Parathyroid adenoma (tissue), 2 donors: ENCODE measurements around the gene CTXN1.
A peak's percentile ranks its signal among the peaks of the same experiment; 100 is the strongest.

ENCODE experiments used
- H2AFZ ChIP-seq: fragments of 300-600 bp; sonication (generic); one replicate; pipeline ENCODE4 v1.7.0; 2017; ENCODE audit warnings: antibody characterized with exemption, mild to moderate bottlenecking
- H3K27ac ChIP-seq: fragments of 300-600 bp; sonication (generic); one replicate; pipeline ENCODE4 v1.7.0; 2017
- H3K27me3 ChIP-seq: fragments of 300-600 bp; sonication (generic); one replicate; pipeline ENCODE4 v1.7.0; 2017; ENCODE audit warnings: low read length; ENCODE audit not compliant: control insufficient read depth, insufficient read depth
- H3K36me3 ChIP-seq: fragments of 300-600 bp; sonication (generic); one replicate; pipeline ENCODE4 v1.7.0; 2017; ENCODE audit warnings: low read length; ENCODE audit not compliant: control insufficient read depth, insufficient read depth
- H3K4me1 ChIP-seq: fragments of 300-600 bp; sonication (generic); one replicate; pipeline ENCODE4 v1.7.0; 2017; ENCODE audit warnings: control low read depth
- H3K4me2 ChIP-seq: fragments of 300-600 bp; sonication (generic); one replicate; pipeline ENCODE4 v1.7.0; 2017; ENCODE audit warnings: low read length
- H3K4me3 ChIP-seq: fragments of 300-600 bp; sonication (generic); one replicate; pipeline ENCODE4 v1.7.0; 2017; ENCODE audit warnings: low read depth, low read length
- H3K79me2 ChIP-seq: fragments of 300-600 bp; sonication (generic); one replicate; pipeline ENCODE4 v1.7.0; 2017; ENCODE audit warnings: control low read depth
- H3K9ac ChIP-seq: fragments of 300-600 bp; sonication (generic); one replicate; pipeline ENCODE4 v1.7.0; 2017; ENCODE audit warnings: mild to moderate bottlenecking
- H3K9me3 ChIP-seq: fragments of 300-600 bp; sonication (generic); one replicate; pipeline ENCODE4 v1.7.0; 2017; ENCODE audit warnings: low read length; ENCODE audit not compliant: control insufficient read depth
- TF ChIP-seq, protein P1 (sequence below): fragments of 300-600 bp; sonication (generic); IDR thresholded peaks from one replicate; pipeline ENCODE4 v1.7.0; 2017; ENCODE audit warnings: antibody characterized with exemption, mild to moderate bottlenecking
- donor health status: primary hyperparathyroidism.

CTXN1 gene

DNA sequence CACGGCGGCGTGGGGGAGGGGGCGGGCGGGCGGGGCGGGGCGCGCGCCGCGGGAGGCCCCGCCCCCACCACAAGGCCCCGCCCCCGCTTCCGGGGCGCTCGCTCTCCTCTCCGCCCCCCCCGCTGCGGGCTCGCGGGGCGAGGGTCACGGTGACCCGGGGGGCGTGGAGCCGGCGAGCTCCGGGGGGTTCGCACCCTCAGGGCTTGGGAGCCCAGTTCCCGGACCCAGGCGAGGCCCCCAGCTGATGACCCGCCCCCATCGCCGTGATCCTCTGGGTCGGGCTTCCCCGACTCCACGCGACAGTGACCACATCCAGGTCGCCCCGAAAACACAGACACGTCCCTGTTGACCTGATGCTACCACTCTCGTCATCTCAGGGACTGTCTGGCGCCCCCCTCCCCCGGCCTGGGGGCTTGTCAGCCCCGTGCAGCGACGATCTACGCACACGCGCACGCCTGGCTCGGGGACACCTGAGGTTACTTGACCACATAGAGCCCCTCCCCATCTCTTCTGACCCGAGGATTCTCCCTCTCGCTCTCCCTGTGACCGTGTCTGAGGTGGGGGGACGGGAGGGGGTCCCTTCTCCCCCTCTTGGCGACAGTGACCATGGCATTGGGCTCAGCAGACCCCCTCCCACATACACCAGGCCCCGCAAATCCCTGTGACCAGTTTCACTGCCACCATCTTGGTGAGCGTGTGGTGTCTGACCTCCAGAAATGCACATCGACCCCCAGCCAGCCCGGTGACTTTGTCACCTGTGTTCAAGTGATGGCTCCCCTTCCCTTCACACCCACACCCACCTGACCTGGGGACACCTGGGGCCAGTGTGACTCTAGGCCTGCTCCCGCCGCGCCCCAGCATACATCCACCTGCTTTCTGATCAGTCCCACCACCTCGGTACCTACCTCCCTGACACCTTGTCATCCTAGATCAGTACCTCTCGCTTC lies 21.6 kb downstream of the CTXN1 start:
- Histone ChIP-seq H3K9ac (peak overlapping the region; percentile 57), H3K27me3 (no peaks in the 10 kb centered on the region), H3K4me2 (peak overlapping the region; percentile 99), H3K4me3 (peak overlapping the region; percentile 94), H3K4me1 (peaks cover 20% of the 10 kb centered on the region), H3K79me2 (peaks cover 37% of the 10 kb centered on the region), H3K36me3 (no peaks in the 10 kb centered on the region), H2AFZ (peak overlapping the region; percentile 76), H3K9me3 (no peaks in the 10 kb centered on the region), H3K27ac (peak overlapping the region; percentile 56)
- TF ChIP-seq, protein P1, sequence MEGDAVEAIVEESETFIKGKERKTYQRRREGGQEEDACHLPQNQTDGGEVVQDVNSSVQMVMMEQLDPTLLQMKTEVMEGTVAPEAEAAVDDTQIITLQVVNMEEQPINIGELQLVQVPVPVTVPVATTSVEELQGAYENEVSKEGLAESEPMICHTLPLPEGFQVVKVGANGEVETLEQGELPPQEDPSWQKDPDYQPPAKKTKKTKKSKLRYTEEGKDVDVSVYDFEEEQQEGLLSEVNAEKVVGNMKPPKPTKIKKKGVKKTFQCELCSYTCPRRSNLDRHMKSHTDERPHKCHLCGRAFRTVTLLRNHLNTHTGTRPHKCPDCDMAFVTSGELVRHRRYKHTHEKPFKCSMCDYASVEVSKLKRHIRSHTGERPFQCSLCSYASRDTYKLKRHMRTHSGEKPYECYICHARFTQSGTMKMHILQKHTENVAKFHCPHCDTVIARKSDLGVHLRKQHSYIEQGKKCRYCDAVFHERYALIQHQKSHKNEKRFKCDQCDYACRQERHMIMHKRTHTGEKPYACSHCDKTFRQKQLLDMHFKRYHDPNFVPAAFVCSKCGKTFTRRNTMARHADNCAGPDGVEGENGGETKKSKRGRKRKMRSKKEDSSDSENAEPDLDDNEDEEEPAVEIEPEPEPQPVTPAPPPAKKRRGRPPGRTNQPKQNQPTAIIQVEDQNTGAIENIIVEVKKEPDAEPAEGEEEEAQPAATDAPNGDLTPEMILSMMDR = no peak

DNA sequence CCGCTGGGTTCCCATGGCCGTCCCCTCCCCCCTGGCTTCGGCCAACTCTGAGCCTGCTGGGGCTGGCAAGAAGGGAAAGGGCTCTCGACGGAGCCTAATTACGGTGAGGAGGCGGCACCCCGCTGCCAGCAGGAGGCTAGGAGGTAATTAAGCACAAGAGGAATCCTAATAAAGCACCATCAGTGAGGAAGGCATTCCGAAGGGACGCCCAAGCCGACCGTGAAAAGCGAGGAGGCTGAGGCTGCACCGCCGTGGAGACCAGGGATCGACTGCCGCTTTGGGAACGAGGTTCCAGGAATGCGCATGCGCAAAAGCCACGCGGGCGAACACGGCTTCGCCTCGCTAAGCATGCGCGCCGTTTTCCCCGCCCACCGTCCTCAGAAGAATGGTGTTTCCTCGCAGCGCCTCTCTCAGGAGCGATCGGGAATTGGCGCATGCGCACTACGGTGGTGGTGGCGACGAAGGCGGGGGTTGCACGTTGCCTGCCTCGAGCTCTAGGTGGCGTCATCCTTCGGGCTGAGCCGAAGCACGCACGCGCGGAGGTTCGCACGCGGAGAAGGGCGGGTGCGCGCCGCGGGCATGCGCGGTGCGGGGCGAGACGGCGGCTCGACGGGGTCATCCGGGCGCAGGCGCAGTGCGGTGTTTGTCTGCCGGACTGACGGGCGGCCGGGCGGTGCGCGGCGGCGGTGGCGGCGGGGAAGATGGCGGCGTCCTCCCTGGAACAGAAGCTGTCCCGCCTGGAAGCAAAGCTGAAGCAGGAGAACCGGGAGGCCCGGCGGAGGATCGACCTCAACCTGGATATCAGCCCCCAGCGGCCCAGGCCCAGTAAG lies 22.5 kb downstream of the CTXN1 start, which contains the start of gene MAP2K7:
Gene MAP2K7 (plus strand): TSS at position 634 of the 830 bp plus-strand sequence. CDS start 68 bp downstream, at position 702.
- TF ChIP-seq, protein P1 = peak; percentile 85

DNA sequence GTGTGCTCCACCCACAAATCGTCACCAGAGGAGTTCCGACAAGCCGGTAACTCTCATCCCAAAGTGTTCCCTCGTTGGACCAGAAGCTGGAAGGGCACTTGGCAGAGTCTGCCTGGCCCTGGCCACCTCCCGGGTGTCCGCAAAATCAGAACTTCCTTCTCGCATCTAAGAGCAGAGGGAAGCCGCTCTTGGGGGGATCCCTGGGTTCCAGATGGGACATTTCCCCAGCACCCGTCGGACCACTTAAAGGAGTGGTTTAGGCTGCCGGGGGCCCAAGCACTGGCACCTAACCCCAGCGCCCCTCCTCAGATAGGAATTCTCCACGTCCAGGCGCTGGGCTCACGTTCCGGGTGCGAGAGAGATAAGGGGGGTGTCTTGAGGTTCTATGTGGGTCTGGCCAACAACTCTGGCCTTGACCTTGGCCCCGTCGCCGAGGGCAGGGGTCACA lies 23.1 kb downstream of the CTXN1 start:
- H3K79me2 ChIP-seq = peaks cover 34% of the 10 kb centered on the region
- H3K27ac ChIP-seq = peak overlapping the region; percentile 66
- TF ChIP-seq, protein P1 = no peak
- H3K4me3 ChIP-seq = peak overlapping the region; percentile 94
- no peaks in the 10 kb centered on the region for H3K9me3 ChIP-seq
- H2AFZ ChIP-seq = peak overlapping the region; percentile 87
- H3K36me3 ChIP-seq = no peaks in the 10 kb centered on the region
- H3K27me3 ChIP-seq = no peaks in the 10 kb centered on the region
- peaks cover 20% of the 10 kb centered on the region for H3K4me1 ChIP-seq
- H3K9ac ChIP-seq = no peak overlapping the region
- H3K4me2 ChIP-seq = peak overlapping the region; percentile 87

More for the DNA sequence above, 22.5 kb downstream of the CTXN1 start, which contains the start of gene MAP2K7:
- Histone ChIP-seq H3K4me3 (peak within 1 kb of the TSS; percentile 94), H3K36me3 (no peaks in the 10 kb centered on the region), H3K4me1 (peaks cover 20% of the 10 kb centered on the region), H3K9me3 (no peaks in the 10 kb centered on the region), H3K79me2 (peaks cover 34% of the 10 kb centered on the region), H3K9ac (peak within 1 kb of the TSS; percentile 57), H3K27me3 (no peaks in the 10 kb centered on the region), H2AFZ (peak within 1 kb of the TSS; percentile 87), H3K4me2 (peak within 1 kb of the TSS; percentile 99), H3K27ac (peak within 1 kb of the TSS; percentile 66)

DNA sequence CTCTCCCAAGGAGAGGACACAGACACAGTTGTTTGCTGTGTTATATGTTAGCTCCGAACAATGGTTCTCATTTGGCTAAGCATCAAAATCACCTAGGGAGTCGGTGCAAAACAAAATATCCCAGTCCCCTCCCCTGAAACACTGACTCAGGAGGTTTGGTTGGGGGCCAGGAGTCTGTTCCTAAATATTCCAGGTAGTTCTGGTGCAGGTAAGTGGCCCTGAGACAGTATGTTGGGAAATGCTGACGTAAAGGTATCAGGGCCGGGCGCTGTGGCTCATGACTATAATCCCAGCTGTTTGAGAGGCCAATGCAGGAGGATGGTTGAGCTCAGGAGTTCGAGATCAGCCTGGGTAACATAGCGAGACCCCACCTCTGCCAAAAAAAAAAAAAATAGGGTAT lies 24.6 kb downstream of the CTXN1 start:
- TF ChIP-seq, protein P1 = no peak
- H3K9me3 ChIP-seq = no peaks in the 10 kb centered on the region

More for the DNA sequence above, 24.6 kb downstream of the CTXN1 start:
- Histone ChIP-seq H3K4me3 (no peak overlapping the region), H3K4me2 (no peak overlapping the region), H3K27ac (no peak overlapping the region), H3K4me1 (peaks cover 20% of the 10 kb centered on the region), H3K9ac (no peak overlapping the region), H2AFZ (no peak overlapping the region), H3K36me3 (no peaks in the 10 kb centered on the region), H3K79me2 (peaks cover 22% of the 10 kb centered on the region), H3K27me3 (no peaks in the 10 kb centered on the region)
